ENCODE data around the gene DIS3L2. TPM values are rescaled to one million over a fixed set of nuclear protein-coding genes. Genes with fewer than 3 reads are reported as not detected.

The DIS3L2 gene
- total and polyA plus RNA-seq, 2 of the 4 experiments (the other 2 are of a cell fraction): 14.7 to 19.2 TPM

DNA sequence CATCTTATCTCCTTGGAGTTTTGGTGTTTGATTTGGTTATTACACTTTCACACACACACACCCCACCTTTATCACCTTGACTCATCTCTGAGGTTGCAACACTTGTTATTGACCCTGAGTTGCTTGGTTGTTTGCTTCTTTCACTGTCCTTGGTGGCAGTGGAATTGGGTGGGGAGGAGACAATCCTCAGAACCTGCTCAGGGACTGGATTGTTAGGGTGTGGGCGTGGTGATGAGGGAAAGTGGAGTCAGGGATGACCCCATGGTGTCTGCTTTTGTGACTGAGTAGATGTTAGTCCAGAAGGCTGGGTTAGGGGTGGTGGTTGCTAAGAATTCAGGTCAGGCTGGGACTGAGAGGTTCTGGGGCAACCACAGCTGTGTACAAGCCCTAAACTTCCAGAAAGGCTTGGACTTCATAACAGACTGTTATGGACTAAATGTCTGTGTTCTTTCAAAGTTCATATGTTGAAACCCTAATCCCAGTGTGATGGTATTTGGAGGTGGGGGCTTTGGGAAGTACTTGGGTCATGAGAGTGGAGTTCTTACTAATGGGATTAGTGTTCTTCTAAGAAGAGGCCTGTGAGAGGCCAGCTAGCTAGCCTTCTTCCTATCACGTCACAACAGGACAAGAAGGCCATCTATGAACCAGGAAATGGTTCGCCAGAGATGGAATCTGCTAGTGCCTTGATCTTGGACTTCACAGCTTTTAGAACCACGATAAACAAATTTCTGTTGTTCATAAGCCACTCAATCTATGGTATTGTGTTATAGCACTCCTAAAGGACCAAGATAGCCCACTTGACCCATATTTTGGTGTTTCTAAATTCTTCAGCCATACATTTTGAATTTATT lies 3.4 kb upstream of the DIS3L2 start:
- ATAC-seq (ENCODE audit: low read depth): no peak
- dilution Hi-C loops (cut with HindIII; ENCODE audit: low sequenced_read_pairs, unreplicated experiment) (no loop called here), in situ Hi-C loops (cut with MboI; ENCODE audit: low sequenced_read_pairs) (no loop called here), intact Hi-C loops (cut with micrococcal nuclease) (no loop called here)
- Histone ChIP-seq H2BK15ac (ENCODE audit: low read depth, low read length) (no peak overlapping the region), H2AK5ac (ENCODE audit: low read depth, low read length) (no peak overlapping the region), H3K27ac (ENCODE audit: insufficient read depth, low read length) (no peak overlapping the region), H3K79me1 (ENCODE audit: low read depth in 1 of 2, low read length in 2 of 2) (peaks cover 15 to 19% of the 10 kb centered on the region in 2 experiments), H4K20me1 (ENCODE audit: insufficient read depth, low read length) (no peaks in the 10 kb centered on the region), H3K4ac (ENCODE audit: low read depth, low read length) (no peak overlapping the region), H3K4me2 (ENCODE audit: low read depth, low read length) (no peak overlapping the region), H3K36me3 (ENCODE audit: control insufficient read depth, insufficient read depth, low read length) (no peaks in the 10 kb centered on the region), H3K56ac (ENCODE audit: extremely low read depth, insufficient read depth, low read length) (no peak overlapping the region), H4K91ac (ENCODE audit: insufficient read depth, low read depth, low read length) (no peak overlapping the region), H2AK9ac (replicated peaks; ENCODE audit: low read depth, low read length, poor library complexity) (no peak overlapping the region), H4K5ac (ENCODE audit: low read depth, low read length) (no peak overlapping the region), H3K4me3 (ENCODE audit: insufficient read depth, low read depth, low read length) (no peak overlapping the region), H2AFZ (replicated peaks; ENCODE audit: low read length, poor library complexity) (no peak overlapping the region), H2BK120ac (ENCODE audit: low read depth, low read length) (no peak overlapping the region), H3K18ac (ENCODE audit: low read depth, low read length) (no peak overlapping the region), H3K9me1 (ENCODE audit: insufficient read depth, low read length) (no peaks in the 10 kb centered on the region), H2BK20ac (ENCODE audit: low read depth, low read length) (no peak overlapping the region), H3K14ac (replicated peaks; ENCODE audit: low read depth, low read length) (no peak overlapping the region), H3K9me3 (ENCODE audit: control insufficient read depth, insufficient read depth, low read length) (no peaks in the 10 kb centered on the region), H3K4me1 (ENCODE audit: control insufficient read depth, insufficient read depth, low read length) (peaks cover 3% of the 10 kb centered on the region; the same call in 1 of the 2 replicates), H3K23ac (ENCODE audit: low read depth, low read length) (no peak overlapping the region), H3K27me3 (ENCODE audit: control insufficient read depth, insufficient read depth, low read length) (peaks cover 5% of the 10 kb centered on the region; the same call in 1 of the 2 replicates), H4K8ac (ENCODE audit: low read depth in 2 of 2, low read length in 2 of 2) (no peak overlapping the region), H3K9ac (ENCODE audit: low read depth, low read length) (no peak overlapping the region), H2BK5ac (ENCODE audit: low read depth, low read length, poor library complexity, severe bottlenecking) (no peak overlapping the region)
- DNase-seq: no peak
- no CpG with 5 or more reads among the region's 4 CpGs for WGBS, 2 experiments (ENCODE audit: extremely low coverage in 2 of 2, insufficient read length in 1 of 2)
- BruUV-seq (replicated peaks): no TSS peak
- ChIA-PET POLR2A (ENCODE audit: unreplicated experiment) (no interaction called here), CTCF (interaction anchor here (0.7 kb wide), 1 partner anchor 15 kb away, joined by 3 read pairs; no protein-coding TSS in a partner anchor)
- no peak for TF ChIP-seq RAD21 (IDR thresholded peaks at IDR 0.05; ENCODE audit: low read length)
- no peak for TF ChIP-seq BHLHE40 (IDR thresholded peaks at IDR 0.05; ENCODE audit: low read depth, low read length)
- TF ChIP-seq SMC3 (IDR thresholded peaks at IDR 0.05; ENCODE audit: low read depth, low read length): no peak
- no peak for TF ChIP-seq MXI1 (IDR thresholded peaks at IDR 0.05; ENCODE audit: borderline replicate concordance, low read depth, low read length)
- TF ChIP-seq, protein P1, sequence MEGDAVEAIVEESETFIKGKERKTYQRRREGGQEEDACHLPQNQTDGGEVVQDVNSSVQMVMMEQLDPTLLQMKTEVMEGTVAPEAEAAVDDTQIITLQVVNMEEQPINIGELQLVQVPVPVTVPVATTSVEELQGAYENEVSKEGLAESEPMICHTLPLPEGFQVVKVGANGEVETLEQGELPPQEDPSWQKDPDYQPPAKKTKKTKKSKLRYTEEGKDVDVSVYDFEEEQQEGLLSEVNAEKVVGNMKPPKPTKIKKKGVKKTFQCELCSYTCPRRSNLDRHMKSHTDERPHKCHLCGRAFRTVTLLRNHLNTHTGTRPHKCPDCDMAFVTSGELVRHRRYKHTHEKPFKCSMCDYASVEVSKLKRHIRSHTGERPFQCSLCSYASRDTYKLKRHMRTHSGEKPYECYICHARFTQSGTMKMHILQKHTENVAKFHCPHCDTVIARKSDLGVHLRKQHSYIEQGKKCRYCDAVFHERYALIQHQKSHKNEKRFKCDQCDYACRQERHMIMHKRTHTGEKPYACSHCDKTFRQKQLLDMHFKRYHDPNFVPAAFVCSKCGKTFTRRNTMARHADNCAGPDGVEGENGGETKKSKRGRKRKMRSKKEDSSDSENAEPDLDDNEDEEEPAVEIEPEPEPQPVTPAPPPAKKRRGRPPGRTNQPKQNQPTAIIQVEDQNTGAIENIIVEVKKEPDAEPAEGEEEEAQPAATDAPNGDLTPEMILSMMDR (conservative IDR thresholded peaks at IDR 0.05; ENCODE audit: low read depth, low read length): no peak
- TF ChIP-seq RFX5 (IDR thresholded peaks at IDR 0.05; ENCODE audit: low read depth, low read length): no peak
- TF ChIP-seq MAZ (IDR thresholded peaks at IDR 0.05; ENCODE audit: borderline replicate concordance, low read depth, low read length): no peak
- TF ChIP-seq NFE2L2 (IDR thresholded peaks at IDR 0.05; ENCODE audit: low read depth, low read length): no peak
- TF ChIP-seq CEBPB (IDR thresholded peaks at IDR 0.05; ENCODE audit: low read depth, low read length): no peak
- TF ChIP-seq FOS (IDR thresholded peaks at IDR 0.05; ENCODE audit: low read depth, low read length): no peak
- TF ChIP-seq CHD1 (IDR thresholded peaks at IDR 0.05; ENCODE audit: low read depth, low read length): no peak
- TF ChIP-seq MAFK (IDR thresholded peaks at IDR 0.05; ENCODE audit: low read depth, low read length): no peak
- TF ChIP-seq, protein P2, sequence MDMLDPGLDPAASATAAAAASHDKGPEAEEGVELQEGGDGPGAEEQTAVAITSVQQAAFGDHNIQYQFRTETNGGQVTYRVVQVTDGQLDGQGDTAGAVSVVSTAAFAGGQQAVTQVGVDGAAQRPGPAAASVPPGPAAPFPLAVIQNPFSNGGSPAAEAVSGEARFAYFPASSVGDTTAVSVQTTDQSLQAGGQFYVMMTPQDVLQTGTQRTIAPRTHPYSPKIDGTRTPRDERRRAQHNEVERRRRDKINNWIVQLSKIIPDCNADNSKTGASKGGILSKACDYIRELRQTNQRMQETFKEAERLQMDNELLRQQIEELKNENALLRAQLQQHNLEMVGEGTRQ (IDR thresholded peaks at IDR 0.05; ENCODE audit: low read depth, low read length): no peak
- TF ChIP-seq, protein P3, sequence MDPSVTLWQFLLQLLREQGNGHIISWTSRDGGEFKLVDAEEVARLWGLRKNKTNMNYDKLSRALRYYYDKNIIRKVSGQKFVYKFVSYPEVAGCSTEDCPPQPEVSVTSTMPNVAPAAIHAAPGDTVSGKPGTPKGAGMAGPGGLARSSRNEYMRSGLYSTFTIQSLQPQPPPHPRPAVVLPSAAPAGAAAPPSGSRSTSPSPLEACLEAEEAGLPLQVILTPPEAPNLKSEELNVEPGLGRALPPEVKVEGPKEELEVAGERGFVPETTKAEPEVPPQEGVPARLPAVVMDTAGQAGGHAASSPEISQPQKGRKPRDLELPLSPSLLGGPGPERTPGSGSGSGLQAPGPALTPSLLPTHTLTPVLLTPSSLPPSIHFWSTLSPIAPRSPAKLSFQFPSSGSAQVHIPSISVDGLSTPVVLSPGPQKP (IDR thresholded peaks at IDR 0.05; ENCODE audit: borderline replicate concordance, low read depth, low read length): no peak
- TF ChIP-seq POLR2A (IDR thresholded peaks at IDR 0.05; ENCODE audit: low read depth, low read length): no peak
